ENCODE data around the gene PIP4K2C.
"Not testable (repeated sequence)": the region's sequence is repeated elsewhere in the genome, so short reads cannot be mapped to it uniquely, and the experiment has no call there.

DNA sequence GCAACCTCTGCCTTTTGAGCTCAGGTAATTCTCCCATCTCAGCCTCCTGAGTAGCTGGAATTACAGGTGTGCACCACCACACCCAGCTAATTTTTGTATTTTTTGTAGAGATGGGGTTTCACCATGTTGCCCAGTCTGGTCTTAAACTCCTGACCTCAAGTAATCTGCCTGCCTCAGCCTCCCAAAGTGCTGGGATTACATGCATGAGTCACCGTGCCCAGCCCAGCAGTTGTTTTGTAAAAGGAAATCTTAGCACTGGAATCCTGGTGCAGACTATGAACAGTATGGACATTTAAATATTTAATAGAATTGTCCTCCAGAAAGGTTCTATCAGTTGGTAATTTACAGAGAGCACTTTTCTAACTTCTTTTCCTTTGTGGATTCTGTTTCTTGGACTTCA lies 29.9 kb upstream of the PIP4K2C start:
- TF ChIP-seq EZH2 (IDR thresholded peaks at IDR 0.05; ENCODE audit: borderline replicate concordance, low read depth, low read length, severe bottlenecking) = not testable (repeated sequence)
- TF ChIP-seq, protein P1, sequence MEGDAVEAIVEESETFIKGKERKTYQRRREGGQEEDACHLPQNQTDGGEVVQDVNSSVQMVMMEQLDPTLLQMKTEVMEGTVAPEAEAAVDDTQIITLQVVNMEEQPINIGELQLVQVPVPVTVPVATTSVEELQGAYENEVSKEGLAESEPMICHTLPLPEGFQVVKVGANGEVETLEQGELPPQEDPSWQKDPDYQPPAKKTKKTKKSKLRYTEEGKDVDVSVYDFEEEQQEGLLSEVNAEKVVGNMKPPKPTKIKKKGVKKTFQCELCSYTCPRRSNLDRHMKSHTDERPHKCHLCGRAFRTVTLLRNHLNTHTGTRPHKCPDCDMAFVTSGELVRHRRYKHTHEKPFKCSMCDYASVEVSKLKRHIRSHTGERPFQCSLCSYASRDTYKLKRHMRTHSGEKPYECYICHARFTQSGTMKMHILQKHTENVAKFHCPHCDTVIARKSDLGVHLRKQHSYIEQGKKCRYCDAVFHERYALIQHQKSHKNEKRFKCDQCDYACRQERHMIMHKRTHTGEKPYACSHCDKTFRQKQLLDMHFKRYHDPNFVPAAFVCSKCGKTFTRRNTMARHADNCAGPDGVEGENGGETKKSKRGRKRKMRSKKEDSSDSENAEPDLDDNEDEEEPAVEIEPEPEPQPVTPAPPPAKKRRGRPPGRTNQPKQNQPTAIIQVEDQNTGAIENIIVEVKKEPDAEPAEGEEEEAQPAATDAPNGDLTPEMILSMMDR (IDR thresholded peaks at IDR 0.05; ENCODE audit: borderline replicate concordance, extremely low read depth, low read length, poor library complexity, severe bottlenecking) = not testable (repeated sequence)
